ENCODE measurements around the gene PCSK6. TPM values are rescaled to one million over a fixed set of nuclear protein-coding genes. Genes with fewer than 3 reads are reported as not detected.

The PCSK6 gene
- total and polyA plus RNA-seq, 2 donors from 2014 or later: 3.8 to 7.3 TPM

- Histone ChIP-seq H3K4me3 (ENCODE audit: low read length in 3 of 3) (peak overlapping the region in 1 of 3 donors; percentile 41), H3K9ac (ENCODE audit: low read length in 3 of 3) (peak overlapping the region in 1 of 3 donors; percentile 19), H3K27me3 (ENCODE audit: control insufficient read depth, insufficient read depth, low read length) (no peaks in the 10 kb centered on the region), H3K27ac (ENCODE audit: low read depth in 2 of 2, low read length in 2 of 2) (no peak overlapping the region), H3K4me1 (ENCODE audit: control insufficient read depth in 2 of 3, insufficient read depth in 2 of 3, low read depth in 1 of 3, low read length in 3 of 3) (no peaks in the 10 kb centered on the region), H3K36me3 (ENCODE audit: control insufficient read depth in 2 of 3, insufficient read depth in 3 of 3, low read length in 3 of 3) (no peaks in the 10 kb centered on the region), H3K9me3 (ENCODE audit: control insufficient read depth in 2 of 3, insufficient read depth in 1 of 3, low read length in 3 of 3) (no peaks in the 10 kb centered on the region)
- FAIRE-seq (no peak), DNase-seq (peak in 1 of 5 donors; percentile 8)
- TF ChIP-seq, protein P1, sequence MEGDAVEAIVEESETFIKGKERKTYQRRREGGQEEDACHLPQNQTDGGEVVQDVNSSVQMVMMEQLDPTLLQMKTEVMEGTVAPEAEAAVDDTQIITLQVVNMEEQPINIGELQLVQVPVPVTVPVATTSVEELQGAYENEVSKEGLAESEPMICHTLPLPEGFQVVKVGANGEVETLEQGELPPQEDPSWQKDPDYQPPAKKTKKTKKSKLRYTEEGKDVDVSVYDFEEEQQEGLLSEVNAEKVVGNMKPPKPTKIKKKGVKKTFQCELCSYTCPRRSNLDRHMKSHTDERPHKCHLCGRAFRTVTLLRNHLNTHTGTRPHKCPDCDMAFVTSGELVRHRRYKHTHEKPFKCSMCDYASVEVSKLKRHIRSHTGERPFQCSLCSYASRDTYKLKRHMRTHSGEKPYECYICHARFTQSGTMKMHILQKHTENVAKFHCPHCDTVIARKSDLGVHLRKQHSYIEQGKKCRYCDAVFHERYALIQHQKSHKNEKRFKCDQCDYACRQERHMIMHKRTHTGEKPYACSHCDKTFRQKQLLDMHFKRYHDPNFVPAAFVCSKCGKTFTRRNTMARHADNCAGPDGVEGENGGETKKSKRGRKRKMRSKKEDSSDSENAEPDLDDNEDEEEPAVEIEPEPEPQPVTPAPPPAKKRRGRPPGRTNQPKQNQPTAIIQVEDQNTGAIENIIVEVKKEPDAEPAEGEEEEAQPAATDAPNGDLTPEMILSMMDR (IDR thresholded peaks at IDR 0.05; ENCODE audit: borderline replicate concordance, extremely low read depth, insufficient read depth): no peak
- intact Hi-C loops (cut with DNase I): no loop called here
Measured at GRCh38 chr15:101394056-101394630, 95.4 kb downstream of the PCSK6 start.

- Histone ChIP-seq H3K4me1 (ENCODE audit: control insufficient read depth in 2 of 3, insufficient read depth in 2 of 3, low read depth in 1 of 3, low read length in 3 of 3) (no peaks in the 10 kb centered on the region), H3K27me3 (ENCODE audit: control insufficient read depth, insufficient read depth, low read length) (no peaks in the 10 kb centered on the region), H3K36me3 (ENCODE audit: control insufficient read depth in 2 of 3, insufficient read depth in 3 of 3, low read length in 3 of 3) (no peaks in the 10 kb centered on the region), H3K4me3 (ENCODE audit: low read length in 3 of 3) (no peak overlapping the region), H3K9ac (ENCODE audit: low read length in 3 of 3) (no peak overlapping the region), H3K9me3 (ENCODE audit: control insufficient read depth in 2 of 3, insufficient read depth in 1 of 3, low read length in 3 of 3) (no peaks in the 10 kb centered on the region), H3K27ac (ENCODE audit: low read depth in 2 of 2, low read length in 2 of 2) (no peak overlapping the region)
- DNase-seq (peak in 1 of 5 donors; percentile 20), FAIRE-seq (no peak)
- intact Hi-C loops (cut with DNase I): no loop called here
- TF ChIP-seq, protein P1 (IDR thresholded peaks at IDR 0.05; ENCODE audit: borderline replicate concordance, extremely low read depth, insufficient read depth): no peak
Measured at GRCh38 chr15:101393172-101393571, 96.3 kb downstream of the PCSK6 start.

GRCh38 chr15:101391981-101392640 lies 97.4 kb downstream of the PCSK6 start:
- Histone ChIP-seq H3K4me3 (ENCODE audit: low read length in 3 of 3) (no peak overlapping the region), H3K36me3 (ENCODE audit: control insufficient read depth in 2 of 3, insufficient read depth in 3 of 3, low read length in 3 of 3) (no peaks in the 10 kb centered on the region), H3K9me3 (ENCODE audit: control insufficient read depth in 2 of 3, insufficient read depth in 1 of 3, low read length in 3 of 3) (no peaks in the 10 kb centered on the region), H3K27ac (ENCODE audit: low read depth in 2 of 2, low read length in 2 of 2) (no peak overlapping the region), H3K9ac (ENCODE audit: low read length in 3 of 3) (no peak overlapping the region), H3K27me3 (ENCODE audit: control insufficient read depth, insufficient read depth, low read length) (no peaks in the 10 kb centered on the region), H3K4me1 (ENCODE audit: control insufficient read depth in 2 of 3, insufficient read depth in 2 of 3, low read depth in 1 of 3, low read length in 3 of 3) (no peaks in the 10 kb centered on the region)
- TF ChIP-seq, protein P1 (IDR thresholded peaks at IDR 0.05; ENCODE audit: borderline replicate concordance, extremely low read depth, insufficient read depth): no peak
- DNase-seq (no peak), FAIRE-seq (no peak)
- intact Hi-C loops (cut with DNase I): no loop called here
